H9 (cell line): ENCODE data around the gene NEMP2. TPM values are rescaled to one million over a fixed set of nuclear protein-coding genes. Genes with fewer than 3 reads are reported as not detected.

Experiments used
- DNase-seq: peaks from one replicate; pipeline ENCODE4 v3.0.0-alpha.2; 2017
- H2AFZ ChIP-seq: one replicate; pipeline ENCODE4 v1.6.1; 2013; ENCODE audit warnings: mild to moderate bottlenecking, low read length, control low read depth, moderate library complexity
- H2AK5ac ChIP-seq: 2 replicates; pipeline ENCODE4 v1.6.1; 2013; ENCODE audit warnings: low read length, control low read depth, mixed read lengths; ENCODE audit not compliant: insufficient read length
- H2BK120ac ChIP-seq: one replicate; pipeline ENCODE4 v1.6.1; 2013; ENCODE audit warnings: low read depth, mild to moderate bottlenecking, low read length, control low read depth, inconsistent platforms; ENCODE audit not compliant: poor library complexity, severe bottlenecking
- H2BK12ac ChIP-seq: 2 replicates; pipeline ENCODE4 v1.6.1; 2013; ENCODE audit warnings: low read length, control low read depth, mixed read lengths, low read depth; ENCODE audit not compliant: insufficient read length
- H2BK15ac ChIP-seq: 2 replicates; pipeline ENCODE4 v1.6.1; 2013; ENCODE audit warnings: low read depth, low read length, control low read depth
- H2BK20ac ChIP-seq: one replicate; pipeline ENCODE4 v1.6.1; 2013; ENCODE audit warnings: low read depth, mild to moderate bottlenecking, low read length, control low read depth, inconsistent platforms; ENCODE audit not compliant: poor library complexity, severe bottlenecking
- H2BK5ac ChIP-seq: 2 replicates; pipeline ENCODE4 v1.6.1; 2013; ENCODE audit warnings: low read length, control low read depth, mixed read lengths; ENCODE audit not compliant: insufficient read length
- H3K14ac ChIP-seq: 2 replicates; pipeline ENCODE4 v1.6.1; 2013; ENCODE audit warnings: low read length, control low read depth; ENCODE audit not compliant: insufficient read depth
- H3K18ac ChIP-seq: 2 replicates; pipeline ENCODE4 v1.6.1; 2013; ENCODE audit warnings: low read depth, mild to moderate bottlenecking, mixed read lengths, low read length, control low read depth; ENCODE audit not compliant: insufficient read length
- H3K23ac ChIP-seq: 2 replicates; pipeline ENCODE4 v1.6.1; 2013; ENCODE audit warnings: low read length, control low read depth, mixed read lengths, low read depth; ENCODE audit not compliant: insufficient read length
- H3K23me2 ChIP-seq: 2 replicates; pipeline ENCODE4 v1.6.1; 2013; ENCODE audit warnings: low read depth, mild to moderate bottlenecking, mixed read lengths, low read length, control low read depth; ENCODE audit not compliant: insufficient read length, poor library complexity, severe bottlenecking
- H3K27ac ChIP-seq: 2 replicates; pipeline ENCODE4 v1.5.1; 2013; ENCODE audit warnings: low read length, control low read depth, mixed read lengths, low read depth; ENCODE audit not compliant: insufficient read length
- H3K27me3 ChIP-seq: 2 replicates; pipeline ENCODE4 v1.6.1; 2013; ENCODE audit warnings: low read length, control low read depth, inconsistent platforms; ENCODE audit not compliant: insufficient read depth
- H3K4ac ChIP-seq: 2 replicates; pipeline ENCODE4 v1.6.1; 2013; ENCODE audit warnings: low read depth, mild to moderate bottlenecking, control low read depth, inconsistent platforms, low read length, moderate library complexity
- H3K4me1 ChIP-seq: 2 replicates; pipeline ENCODE4 v1.6.1; 2013; ENCODE audit warnings: low read length, control low read depth, inconsistent platforms; ENCODE audit not compliant: insufficient read depth
- H3K4me2 ChIP-seq: 2 replicates; pipeline ENCODE4 v1.6.1; 2013; ENCODE audit warnings: low read length, control low read depth, mixed read lengths; ENCODE audit not compliant: insufficient read length, insufficient read depth
- H3K56ac ChIP-seq: 2 replicates; pipeline ENCODE4 v1.6.1; 2013; ENCODE audit warnings: low read depth, mild to moderate bottlenecking, mixed read lengths, low read length, control low read depth; ENCODE audit not compliant: insufficient read length
- H3K79me1 ChIP-seq: 2 replicates; pipeline ENCODE4 v1.6.1; 2013; ENCODE audit warnings: low read depth, mild to moderate bottlenecking, moderate library complexity, low read length, control low read depth, inconsistent platforms; ENCODE audit not compliant: insufficient read depth, poor library complexity, severe bottlenecking
- H3K79me2 ChIP-seq: 2 replicates; pipeline ENCODE4 v1.6.1; 2013; ENCODE audit warnings: low read length, control low read depth, inconsistent platforms; ENCODE audit not compliant: insufficient read depth
- H3K9ac ChIP-seq: 2 replicates; pipeline ENCODE4 v1.6.1; 2013; ENCODE audit warnings: low read length, control low read depth, mixed read lengths; ENCODE audit not compliant: insufficient read length; ENCODE audit errors: extremely low read depth
- H3K9me3 ChIP-seq: one replicate; pipeline ENCODE4 v1.6.1; 2013; ENCODE audit warnings: low read depth, low read length, inconsistent platforms; ENCODE audit not compliant: control insufficient read depth
- H3T11ph ChIP-seq: one replicate; pipeline ENCODE4 v1.6.1; 2013; ENCODE audit warnings: mild to moderate bottlenecking, low read length, control low read depth, inconsistent platforms
- H4K20me1 ChIP-seq: one replicate; pipeline ENCODE4 v1.6.1; 2013; ENCODE audit not compliant: control insufficient read depth, insufficient read length, insufficient read depth
- H4K5ac ChIP-seq: 2 replicates; pipeline ENCODE4 v1.6.1; 2013; ENCODE audit warnings: low read depth, mild to moderate bottlenecking, mixed read lengths, low read length, control low read depth; ENCODE audit not compliant: insufficient read length
- H4K8ac ChIP-seq: replicated peaks from 2 replicates; pipeline ENCODE4 v1.6.1; 2013; ENCODE audit warnings: low read length, control low read depth, mixed read lengths, low read depth; ENCODE audit not compliant: insufficient read length
- H4K91ac ChIP-seq: 2 replicates; pipeline ENCODE4 v1.6.1; 2013; ENCODE audit warnings: low read depth, mild to moderate bottlenecking, moderate library complexity, mixed read lengths, low read length, control low read depth; ENCODE audit not compliant: insufficient read length
- H3K27ac Mint-ChIP-seq, 3 experiments: 2 replicates in 2 of 3; 3 replicates in 1 of 3; pipeline ENCODE4 v1.8.0; 2020 to 2021; ENCODE audit warnings: mixed read lengths in 3 of 3, mild to moderate bottlenecking in 1 of 3, moderate library complexity in 1 of 3
- H3K27me3 Mint-ChIP-seq: 2 replicates; pipeline ENCODE4 v1.8.0; 2021; ENCODE audit warnings: low read depth, mild to moderate bottlenecking, moderate library complexity, mixed read lengths
- H3K36me3 Mint-ChIP-seq, 3 experiments: 2 replicates in 2 of 3; 3 replicates in 1 of 3; pipeline ENCODE4 v1.8.0; 2020 to 2021; ENCODE audit warnings: low read depth in 3 of 3, mixed read lengths in 3 of 3; ENCODE audit not compliant: insufficient read depth in 1 of 3
- H3K4me1 Mint-ChIP-seq, 2 experiments: 2 replicates each; pipeline ENCODE4 v1.8.0; 2020; ENCODE audit warnings: mixed read lengths in 2 of 2
- H3K4me3 Mint-ChIP-seq, 2 experiments: 2 replicates in 1 of 2; 3 replicates in 1 of 2; pipeline ENCODE4 v1.8.0; 2020 to 2021; ENCODE audit warnings: mild to moderate bottlenecking in 2 of 2, mixed read lengths in 2 of 2, moderate library complexity in 1 of 2
- H3K9me3 Mint-ChIP-seq, 2 experiments: 2 replicates in 1 of 2; 3 replicates in 1 of 2; pipeline ENCODE4 v1.8.0; 2020; ENCODE audit warnings: mild to moderate bottlenecking in 2 of 2, mixed read lengths in 2 of 2, moderate library complexity in 1 of 2
- CTCF ChIP-seq: fragments of 200-600 bp; sonication (generic); conservative IDR thresholded peaks from 3 replicates; pipeline ENCODE4 v1.8.0; 2021; ENCODE audit warnings: antibody characterized with exemption, mild to moderate bottlenecking
- total RNA-seq: library from RNA; stranded (reverse); gene quantifications from 2 replicates; pipeline ENCODE4 v1.2.1, GENCODE V29; 2021

NEMP2 gene
- total RNA-seq, 1 experiment from 2014 or later: 5.3 TPM

- no peaks in the 10 kb centered on the region for H3K27me3 Mint-ChIP-seq
- Histone ChIP-seq H3K56ac (no peak overlapping the region), H3K18ac (no peak overlapping the region), H3K79me2 (no peaks in the 10 kb centered on the region), H4K5ac (no peak overlapping the region), H3K27ac (no peak overlapping the region), H2BK12ac (no peak overlapping the region), H3K9ac (no peak overlapping the region), H2BK20ac (no peak overlapping the region), H3K4me2 (no peak overlapping the region), H2BK120ac (no peak overlapping the region), H2AFZ (no peak overlapping the region), H2BK15ac (no peak overlapping the region), H3K23me2 (no peaks in the 10 kb centered on the region), H3T11ph (no peak overlapping the region), H3K27me3 (no peaks in the 10 kb centered on the region), H3K9me3 (no peaks in the 10 kb centered on the region), H4K91ac (no peak overlapping the region), H4K8ac (no peak overlapping the region), H2AK5ac (no peak overlapping the region), H4K20me1 (no peaks in the 10 kb centered on the region), H3K14ac (no peak overlapping the region), H3K4me1 (no peaks in the 10 kb centered on the region; the same call in 1 of the 2 replicates), H3K79me1 (no peaks in the 10 kb centered on the region), H2BK5ac (no peak overlapping the region), H3K4ac (no peak overlapping the region), H3K23ac (no peak overlapping the region)
- TF ChIP-seq CTCF: no peak
- H3K4me3 Mint-ChIP-seq: no peak overlapping the region
- no peaks in the 10 kb centered on the region for H3K9me3 Mint-ChIP-seq
- H3K27ac Mint-ChIP-seq: peak overlapping the region in 1 of 3 experiments; percentile 3; a peak in 2 of 7 replicates
- no peak for DNase-seq
- H3K36me3 Mint-ChIP-seq: no peaks in the 10 kb centered on the region; a peak in 2 of 7 replicates
- H3K4me1 Mint-ChIP-seq: peaks cover 16 to 18% of the 10 kb centered on the region in 2 experiments
These were observed 6.6 kb downstream of the NEMP2 start for GRCh38 chr2:190527918-190528317.
